IMR-90 (cell line): ENCODE data around the gene MAGI1. TPM values are rescaled to one million over a fixed set of nuclear protein-coding genes. Genes with fewer than 3 reads are reported as not detected.
A peak's percentile ranks its signal among the peaks of the same experiment; 100 is the strongest.

Experiments
- ATAC-seq: fragments of 200-7000 bp; cut with Tn5 transposase; 2 replicates; pipeline ENCODE4 v1.9.1; 2020; ENCODE audit warnings: low read depth, mild to moderate bottlenecking, moderate library complexity
- BruUV-seq: library from RNA; stranded (reverse); fragments of 400-500 nt; replicated peaks from 2 replicates; lab custom pipeline; 2021; lab: Mats Ljungman, UMichigan
- CTCF ChIA-PET: fragments of 300-600 bp; formaldehyde crosslinking; extraction: SDS; loops from one replicate; lab custom pipeline; 2021; ENCODE audit warnings: antibody characterized with exemption; lab: Yijun Ruan, JAX
- POLR2A ChIA-PET: fragments of 300-600 bp; sonication (Branson Sonifier 250); formaldehyde crosslinking; loops from one replicate; lab custom pipeline; 2022; ENCODE audit warnings: antibody characterized with exemption; ENCODE audit not compliant: unreplicated experiment; lab: Charles Lee
- DNase-seq: peaks from one replicate; pipeline ENCODE4 v3.0.0; 2013
- H2AFZ ChIP-seq: replicated peaks from 2 replicates; pipeline ENCODE3; 2013; ENCODE audit warnings: low read length, mild to moderate bottlenecking; ENCODE audit not compliant: poor library complexity
- H2AK5ac ChIP-seq: 2 replicates; pipeline ENCODE4 v1.6.1; 2013; ENCODE audit warnings: low read depth, low read length, inconsistent platforms
- H2AK9ac ChIP-seq: replicated peaks from 2 replicates; pipeline ENCODE3; 2013; ENCODE audit warnings: mild to moderate bottlenecking, low read depth, low read length, moderate library complexity; ENCODE audit not compliant: poor library complexity
- H2BK120ac ChIP-seq: 2 replicates; pipeline ENCODE4 v1.6.1; 2013; ENCODE audit warnings: low read depth, low read length, inconsistent platforms
- H2BK15ac ChIP-seq: 3 replicates; pipeline ENCODE4 v1.6.1; 2013; ENCODE audit warnings: low read depth, low read length, inconsistent platforms
- H2BK20ac ChIP-seq: 2 replicates; pipeline ENCODE4 v1.6.1; 2013; ENCODE audit warnings: low read depth, mild to moderate bottlenecking, inconsistent platforms, low read length, moderate library complexity
- H2BK5ac ChIP-seq: 2 replicates; pipeline ENCODE4 v1.6.1; 2013; ENCODE audit warnings: mild to moderate bottlenecking, low read depth, low read length, inconsistent platforms; ENCODE audit not compliant: poor library complexity, severe bottlenecking
- H3K14ac ChIP-seq: replicated peaks from 2 replicates; pipeline ENCODE4 v1.6.1; 2013; ENCODE audit warnings: low read depth, low read length, inconsistent platforms
- H3K18ac ChIP-seq: 2 replicates; pipeline ENCODE4 v1.6.1; 2013; ENCODE audit warnings: low read depth, low read length, control low read depth
- H3K23ac ChIP-seq: 2 replicates; pipeline ENCODE4 v1.6.1; 2013; ENCODE audit warnings: low read depth, low read length, inconsistent platforms
- H3K27ac ChIP-seq: 2 replicates; pipeline ENCODE4 v1.5.1; 2013; ENCODE audit warnings: mild to moderate bottlenecking, control low read depth, low read length; ENCODE audit not compliant: insufficient read depth
- H3K27me3 ChIP-seq: 2 replicates; pipeline ENCODE4 v1.6.1; 2013; ENCODE audit warnings: low read length; ENCODE audit not compliant: control insufficient read depth, insufficient read depth
- H3K36me3 ChIP-seq: 2 replicates; pipeline ENCODE4 v1.6.1; 2013; ENCODE audit warnings: low read length, mixed read lengths; ENCODE audit not compliant: control insufficient read depth, insufficient read depth
- H3K4ac ChIP-seq: 2 replicates; pipeline ENCODE4 v1.6.1; 2013; ENCODE audit warnings: low read depth, low read length, inconsistent platforms
- H3K4me1 ChIP-seq: 2 replicates; pipeline ENCODE4 v1.6.1; 2013; ENCODE audit warnings: low read length, mixed read lengths; ENCODE audit not compliant: control insufficient read depth, insufficient read depth
- H3K4me2 ChIP-seq: 2 replicates; pipeline ENCODE4 v1.6.1; 2013; ENCODE audit warnings: low read depth, mild to moderate bottlenecking, control low read depth, low read length, moderate library complexity
- H3K4me3 ChIP-seq: 2 replicates; pipeline ENCODE4 v1.5.1; 2013; ENCODE audit warnings: low read depth, mild to moderate bottlenecking, control low read depth, low read length, moderate library complexity; ENCODE audit not compliant: insufficient read depth
- H3K56ac ChIP-seq: 2 replicates; pipeline ENCODE4 v1.6.1; 2013; ENCODE audit warnings: low read length, inconsistent platforms; ENCODE audit not compliant: insufficient read depth; ENCODE audit errors: extremely low read depth
- H3K79me1 ChIP-seq, 2 experiments: 2 replicates each; pipeline ENCODE4 v1.6.1; 2013; ENCODE audit warnings: low read length in 2 of 2, inconsistent platforms in 1 of 2, low read depth in 1 of 2
- H3K9ac ChIP-seq: 2 replicates; pipeline ENCODE4 v1.6.1; 2013; ENCODE audit warnings: low read depth, low read length, control low read depth
- H3K9me1 ChIP-seq: 2 replicates; pipeline ENCODE4 v1.6.1; 2013; ENCODE audit warnings: low read length, inconsistent platforms; ENCODE audit not compliant: insufficient read depth
- H3K9me3 ChIP-seq: 2 replicates; pipeline ENCODE4 v1.6.1; 2013; ENCODE audit warnings: low read length; ENCODE audit not compliant: control insufficient read depth, insufficient read depth
- H4K20me1 ChIP-seq: 2 replicates; pipeline ENCODE4 v1.6.1; 2013; ENCODE audit warnings: low read length, inconsistent platforms; ENCODE audit not compliant: insufficient read depth
- H4K5ac ChIP-seq: 2 replicates; pipeline ENCODE4 v1.6.1; 2013; ENCODE audit warnings: mild to moderate bottlenecking, low read depth, low read length, control low read depth
- H4K8ac ChIP-seq, 2 experiments: 2 replicates each; pipeline ENCODE4 v1.6.1; 2013; ENCODE audit warnings: low read depth in 2 of 2, low read length in 2 of 2, control low read depth in 1 of 2, inconsistent platforms in 1 of 2
- H4K91ac ChIP-seq: 2 replicates; pipeline ENCODE4 v1.6.1; 2013; ENCODE audit warnings: low read depth, low read length, inconsistent platforms; ENCODE audit not compliant: insufficient read depth
- CEBPB ChIP-seq: IDR thresholded peaks from 2 replicates; pipeline ENCODE4 v1.6.1; 2012; ENCODE audit warnings: low read depth, low read length, improper control_type of control experiment
- ELK1 ChIP-seq: fragments of 150-350 bp; IDR thresholded peaks from 2 replicates; pipeline ENCODE4 v1.6.1; 2016; ENCODE audit warnings: low read depth, mild to moderate bottlenecking, low read length, moderate library complexity, borderline replicate concordance
- MAFK ChIP-seq: IDR thresholded peaks from 2 replicates; pipeline ENCODE4 v1.6.1; 2012; ENCODE audit warnings: low read depth, low read length, improper control_type of control experiment
- MAZ ChIP-seq: IDR thresholded peaks from 2 replicates; pipeline ENCODE4 v1.6.1; 2012; ENCODE audit warnings: low read depth, mild to moderate bottlenecking, low read length, improper control_type of control experiment, moderate library complexity, borderline replicate concordance
- POLR2A ChIP-seq: IDR thresholded peaks from 2 replicates; pipeline ENCODE4 v1.6.1; 2012; ENCODE audit warnings: mild to moderate bottlenecking, low read depth, low read length
- WGBS, 2 experiments: methylation state at CpG; one replicate each; pipeline versions ENCODE4 v1.1.5 to v1.1.7; 2013; ENCODE audit warnings: missing lambda C conversion rate in 2 of 2; ENCODE audit not compliant: insufficient read length in 1 of 2; ENCODE audit errors: extremely low coverage in 2 of 2; 5-methylcytosine and 5-hydroxymethylcytosine counted together
- dilution Hi-C: fragments of 300-500 bp; cut with HindIII; formaldehyde crosslinking; loops from one replicate; pipeline ENCODE4 v1.14.3; 2018; ENCODE audit warnings: low sequenced_read_pairs; ENCODE audit not compliant: unreplicated experiment
- in situ Hi-C: fragments of 300-500 bp; cut with MboI; formaldehyde crosslinking; loops from 3 replicates; pipeline ENCODE4 v1.14.3; 2019; ENCODE audit warnings: low sequenced_read_pairs, inconsistent platforms, mixed read lengths
- intact Hi-C: fragments of 100-400 bp; cut with micrococcal nuclease; formaldehyde crosslinking; loops from 2 replicates; pipeline ENCODE4 v1.10.0; 2022
- polyA plus RNA-seq, 3 experiments: library from polyadenylated mRNA; depleted of rRNA; stranded (reverse); fragments of >200 nt; gene quantifications; 2 replicates each; pipeline ENCODE4 v1.2.3, GENCODE V29; 2012; ENCODE audit warnings: low replicate concordance in 1 of 3
- total RNA-seq: library from RNA; depleted of rRNA; stranded (reverse); fragments of >200 nt; gene quantifications from 2 replicates; pipeline ENCODE4 v1.2.3, GENCODE V29; 2012

The MAGI1 gene
- total and polyA plus RNA-seq, 2 of the 4 experiments (the other 2 are of a cell fraction): 14.5 to 24.2 TPM

- H3K4ac ChIP-seq: no peak overlapping the region
- peaks cover 57% of the 10 kb centered on the region; the same call in 1 of the 2 replicates for H4K20me1 ChIP-seq
- no peak overlapping the region for H2AFZ ChIP-seq
- DNase-seq (peak; percentile 33), ATAC-seq (peak; percentile 78)
- H3K9me3 ChIP-seq: no peaks in the 10 kb centered on the region
- H4K5ac ChIP-seq: no peak overlapping the region
- H3K36me3 ChIP-seq: no peaks in the 10 kb centered on the region
- H3K27me3 ChIP-seq: no peaks in the 10 kb centered on the region
- no peak overlapping the region for H3K9ac ChIP-seq
- peaks cover 12% of the 10 kb centered on the region for H3K4me1 ChIP-seq
- no peak overlapping the region for H3K4me2 ChIP-seq
- H3K4me3 ChIP-seq: no peak overlapping the region
- H3K9me1 ChIP-seq: peaks cover 8% of the 10 kb centered on the region
- no peak overlapping the region for H2BK120ac ChIP-seq
- TF ChIP-seq MAZ (no peak), CEBPB (no peak), POLR2A (no peak), MAFK (no peak), ELK1 (no peak)
- CTCF ChIA-PET: no interaction called here
- no peak overlapping the region for H3K27ac ChIP-seq
- no TSS peak for BruUV-seq
- no peak overlapping the region for H2BK20ac ChIP-seq
- H3K18ac ChIP-seq: no peak overlapping the region
- no peak overlapping the region for H2BK15ac ChIP-seq
- H4K91ac ChIP-seq: no peak overlapping the region
- dilution Hi-C loops (no loop called here), intact Hi-C loops (no loop called here), in situ Hi-C loops (no loop called here)
- no CpG with 5 or more reads among the region's 6 CpGs for WGBS, 2 experiments
- H3K23ac ChIP-seq: no peak overlapping the region
- no peak overlapping the region for H2AK5ac ChIP-seq
- no peak overlapping the region for H3K14ac ChIP-seq
- H4K8ac ChIP-seq: no peak overlapping the region
- H3K79me1 ChIP-seq: peaks cover 33 to 78% of the 10 kb centered on the region in 2 experiments; a peak in 3 of 4 replicates
- no peak overlapping the region for H3K56ac ChIP-seq
- POLR2A ChIA-PET: no interaction called here
- H2BK5ac ChIP-seq: no peak overlapping the region
- no peak overlapping the region for H2AK9ac ChIP-seq
These were observed 7.5 kb downstream of the MAGI1 start for GRCh38 chr3:66031102-66031698.
